ENCODE data around the gene GABRR1. TPM values are rescaled to one million over a fixed set of nuclear protein-coding genes. Genes with fewer than 3 reads are reported as not detected.

GABRR1 gene
- total RNA-seq = not detected

DNA sequence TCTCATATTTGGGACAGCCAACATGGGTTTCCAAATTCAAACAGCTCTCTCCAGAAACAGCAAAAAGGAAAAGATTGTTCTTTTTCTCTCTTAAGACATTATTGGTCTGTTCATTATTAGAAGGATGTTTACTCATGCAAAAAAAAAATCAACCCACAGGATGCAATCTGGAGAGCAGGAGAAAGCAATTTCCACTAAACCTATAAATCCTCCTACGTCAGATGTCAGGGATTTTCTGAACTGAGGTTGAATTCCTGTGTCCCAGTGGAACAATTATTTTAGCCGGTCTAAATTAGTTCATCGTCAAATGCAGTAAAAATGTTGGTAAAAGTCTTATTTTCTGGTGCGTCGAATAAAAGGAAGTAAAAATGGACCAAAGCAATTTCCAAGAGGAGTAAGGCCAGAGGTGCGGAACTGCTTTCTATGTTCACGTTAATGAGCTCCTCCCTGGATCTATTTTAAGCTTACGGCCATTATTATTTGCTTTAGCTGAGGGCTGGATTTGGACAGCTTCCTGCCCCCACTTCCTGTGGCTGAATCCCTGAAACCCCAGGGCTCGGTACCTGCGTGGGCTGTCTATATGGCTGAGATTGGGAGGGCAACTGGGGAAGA is at the start of gene GABRR1:
GABRR1 (minus strand) TSS at position 60 of the 612 bp plus-strand sequence; CDS start at position 24, 36 bp downstream.
- H3K4me3 ChIP-seq = peak within 1 kb of the TSS in 1 of 3 donors; percentile 43
- intact Hi-C loops (cut with DNase I; ENCODE audit: low total_unique reads) = no loop called here
- H3K9me3 ChIP-seq = no peaks in the 10 kb centered on the region
- TF ChIP-seq POLR2AphosphoS5 (IDR thresholded peaks at IDR 0.05) = no peak
- TF ChIP-seq, protein P1, sequence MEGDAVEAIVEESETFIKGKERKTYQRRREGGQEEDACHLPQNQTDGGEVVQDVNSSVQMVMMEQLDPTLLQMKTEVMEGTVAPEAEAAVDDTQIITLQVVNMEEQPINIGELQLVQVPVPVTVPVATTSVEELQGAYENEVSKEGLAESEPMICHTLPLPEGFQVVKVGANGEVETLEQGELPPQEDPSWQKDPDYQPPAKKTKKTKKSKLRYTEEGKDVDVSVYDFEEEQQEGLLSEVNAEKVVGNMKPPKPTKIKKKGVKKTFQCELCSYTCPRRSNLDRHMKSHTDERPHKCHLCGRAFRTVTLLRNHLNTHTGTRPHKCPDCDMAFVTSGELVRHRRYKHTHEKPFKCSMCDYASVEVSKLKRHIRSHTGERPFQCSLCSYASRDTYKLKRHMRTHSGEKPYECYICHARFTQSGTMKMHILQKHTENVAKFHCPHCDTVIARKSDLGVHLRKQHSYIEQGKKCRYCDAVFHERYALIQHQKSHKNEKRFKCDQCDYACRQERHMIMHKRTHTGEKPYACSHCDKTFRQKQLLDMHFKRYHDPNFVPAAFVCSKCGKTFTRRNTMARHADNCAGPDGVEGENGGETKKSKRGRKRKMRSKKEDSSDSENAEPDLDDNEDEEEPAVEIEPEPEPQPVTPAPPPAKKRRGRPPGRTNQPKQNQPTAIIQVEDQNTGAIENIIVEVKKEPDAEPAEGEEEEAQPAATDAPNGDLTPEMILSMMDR (IDR thresholded peaks at IDR 0.05) = no peak
- no peak for TF ChIP-seq POLR2A (IDR thresholded peaks at IDR 0.05)
- DNase-seq (ENCODE audit: low spot score in 2 of 2) = no peak
- no peaks in the 10 kb centered on the region for H3K4me1 ChIP-seq
- H3K27ac ChIP-seq = peak within 1 kb of the TSS in 1 of 2 donors; percentile 32
- no peaks in the 10 kb centered on the region for H3K36me3 ChIP-seq
- no peaks in the 10 kb centered on the region for H3K27me3 ChIP-seq

DNA sequence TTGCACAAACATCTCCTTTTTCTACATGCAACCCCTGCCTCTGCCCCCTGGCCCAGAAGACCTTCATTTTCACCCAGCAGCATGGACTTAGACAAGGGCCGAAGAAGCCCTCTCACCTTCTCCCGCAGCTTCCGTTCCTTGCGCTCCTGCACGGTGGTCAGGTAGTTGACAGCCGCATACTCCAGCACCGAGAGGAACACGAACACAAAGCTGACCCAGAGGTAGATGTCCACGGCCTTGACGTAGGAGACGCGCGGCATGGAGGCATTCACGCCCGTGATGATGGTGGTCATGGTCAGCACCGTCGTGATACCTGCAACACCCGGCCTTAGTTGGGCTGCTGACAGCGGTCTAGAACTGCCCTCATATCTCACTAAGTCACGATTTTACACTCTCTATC is 47.1 kb upstream of the GABRR1 start:
- H3K4me1 ChIP-seq = no peaks in the 10 kb centered on the region
- no peaks in the 10 kb centered on the region for H3K27me3 ChIP-seq
- H3K27ac ChIP-seq = no peak overlapping the region
- intact Hi-C loops (cut with DNase I; ENCODE audit: low total_unique reads) = no loop called here
- no peaks in the 10 kb centered on the region for H3K9me3 ChIP-seq
- H3K4me3 ChIP-seq = no peak overlapping the region
- TF ChIP-seq POLR2AphosphoS5 (IDR thresholded peaks at IDR 0.05) = no peak
- TF ChIP-seq, protein P1 (IDR thresholded peaks at IDR 0.05) = no peak
- TF ChIP-seq POLR2A (IDR thresholded peaks at IDR 0.05) = no peak
- no peaks in the 10 kb centered on the region for H3K36me3 ChIP-seq
- no peak for DNase-seq (ENCODE audit: low spot score in 2 of 2)

GRCh38 chr6:89260832-89261231 is 43.7 kb upstream of the GABRR1 start:
- no peaks in the 10 kb centered on the region for H3K4me1 ChIP-seq
- intact Hi-C loops (cut with DNase I; ENCODE audit: low total_unique reads) = no loop called here
- TF ChIP-seq POLR2A (IDR thresholded peaks at IDR 0.05) = no peak

GRCh38 chr6:89260310-89260709 is 43.2 kb upstream of the GABRR1 start:
- H3K36me3 ChIP-seq = no peaks in the 10 kb centered on the region
- no peak for DNase-seq (ENCODE audit: low spot score in 2 of 2)
- no peaks in the 10 kb centered on the region for H3K9me3 ChIP-seq
- H3K27ac ChIP-seq = no peak overlapping the region
- no peaks in the 10 kb centered on the region for H3K27me3 ChIP-seq
- TF ChIP-seq POLR2AphosphoS5 (IDR thresholded peaks at IDR 0.05) = no peak
- TF ChIP-seq, protein P1 (IDR thresholded peaks at IDR 0.05) = no peak
- TF ChIP-seq POLR2A (IDR thresholded peaks at IDR 0.05) = no peak
- intact Hi-C loops (cut with DNase I; ENCODE audit: low total_unique reads) = no loop called here
- H3K4me3 ChIP-seq = no peak overlapping the region
- no peaks in the 10 kb centered on the region for H3K4me1 ChIP-seq

More at GRCh38 chr6:89260832-89261231, 43.7 kb upstream of the GABRR1 start:
- Histone ChIP-seq H3K27me3 (no peaks in the 10 kb centered on the region), H3K27ac (no peak overlapping the region), H3K36me3 (no peaks in the 10 kb centered on the region), H3K9me3 (no peaks in the 10 kb centered on the region), H3K4me3 (no peak overlapping the region)
- DNase-seq (ENCODE audit: low spot score in 2 of 2) = no peak

DNA sequence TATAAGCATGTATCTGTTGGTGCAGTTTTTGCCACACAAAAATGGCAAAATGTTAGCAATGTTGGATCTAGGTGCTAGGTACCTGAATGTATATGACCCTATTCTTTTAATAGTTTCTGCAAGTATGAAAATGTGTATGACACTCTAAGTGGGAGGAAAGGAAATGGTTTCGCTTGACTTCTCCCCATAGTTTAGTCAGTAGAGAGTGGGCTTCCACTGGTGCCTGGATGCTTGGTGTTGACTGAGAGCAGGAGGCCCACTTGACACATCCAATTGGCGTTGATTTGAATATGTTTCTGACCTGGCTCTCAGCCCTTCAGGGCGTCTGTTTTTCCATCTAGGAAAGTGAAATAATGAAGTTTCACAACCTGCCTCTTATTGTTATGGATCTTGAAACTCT is 41.8 kb upstream of the GABRR1 start:
- H3K36me3 ChIP-seq = no peaks in the 10 kb centered on the region
- TF ChIP-seq POLR2A (IDR thresholded peaks at IDR 0.05) = no peak
- TF ChIP-seq, protein P1 (IDR thresholded peaks at IDR 0.05) = no peak
- TF ChIP-seq POLR2AphosphoS5 (IDR thresholded peaks at IDR 0.05) = no peak

More for the DNA sequence above, 41.8 kb upstream of the GABRR1 start:
- H3K4me3 ChIP-seq = no peak overlapping the region
- intact Hi-C loops (cut with DNase I; ENCODE audit: low total_unique reads) = no loop called here
- H3K27me3 ChIP-seq = no peaks in the 10 kb centered on the region
- H3K4me1 ChIP-seq = no peaks in the 10 kb centered on the region
- no peaks in the 10 kb centered on the region for H3K9me3 ChIP-seq
- no peak for DNase-seq (ENCODE audit: low spot score in 2 of 2)
- no peak overlapping the region for H3K27ac ChIP-seq

All from breast epithelium (tissue), 4 donors.